HL-60/S4 treated with retinoic acid at 250 ng/mL for 4 days and 3 days (cell line): Measurements from ENCODE around the gene KIF20A.

Experiments used
- in situ Hi-C: fragments of 300-500 bp; cut with MboI; formaldehyde crosslinking; loops from 2 replicates; pipeline ENCODE4 v1.7.0; 2022; ENCODE audit warnings: low sequenced_read_pairs

The KIF20A gene

DNA sequence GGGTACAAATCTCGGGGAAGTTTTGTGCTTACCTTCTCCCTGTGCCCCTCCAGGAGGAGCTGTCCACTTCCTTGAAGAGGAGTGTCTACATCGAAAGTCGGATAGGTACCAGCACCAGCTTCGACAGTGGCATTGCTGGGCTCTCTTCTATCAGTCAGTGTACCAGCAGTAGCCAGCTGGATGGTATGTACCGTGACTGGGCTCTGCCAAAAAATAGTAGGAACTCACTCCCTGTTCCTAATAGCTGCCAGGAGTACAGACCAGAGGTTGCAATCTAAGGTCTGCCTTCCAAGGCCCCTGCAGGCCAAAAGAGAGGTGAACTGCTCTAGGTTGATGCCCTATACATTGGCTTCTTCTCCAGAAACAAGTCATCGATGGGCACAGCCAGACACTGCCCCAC, 3.9 kb downstream of the KIF20A start:
- in situ Hi-C loops = loop anchor here (25.0 kb wide), 1 partner anchor 229 kb away; no protein-coding TSS in a partner anchor

DNA sequence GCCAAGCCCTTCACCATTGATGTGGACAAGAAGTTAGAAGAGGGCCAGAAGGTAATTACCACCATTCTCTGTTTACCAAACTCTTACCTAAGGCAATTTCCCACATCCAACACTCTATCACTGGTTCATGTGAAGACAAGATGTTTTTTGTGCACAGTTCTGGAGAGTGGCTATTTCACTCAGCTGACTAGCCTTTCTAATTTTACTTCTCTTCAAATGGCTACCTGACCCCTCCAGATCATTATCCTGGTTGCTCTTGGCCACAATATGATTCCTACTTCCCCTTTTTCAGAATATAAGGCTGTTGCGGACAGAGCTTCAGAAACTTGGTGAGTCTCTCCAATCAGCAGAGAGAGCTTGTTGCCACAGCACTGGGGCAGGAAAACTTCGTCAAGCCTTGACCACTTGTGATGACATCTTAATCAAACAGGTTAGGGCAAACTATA, 7.1 kb downstream of the KIF20A start:
- in situ Hi-C loops = loop anchor here (25.0 kb wide), 1 partner anchor 226 kb away; no protein-coding TSS in a partner anchor

DNA sequence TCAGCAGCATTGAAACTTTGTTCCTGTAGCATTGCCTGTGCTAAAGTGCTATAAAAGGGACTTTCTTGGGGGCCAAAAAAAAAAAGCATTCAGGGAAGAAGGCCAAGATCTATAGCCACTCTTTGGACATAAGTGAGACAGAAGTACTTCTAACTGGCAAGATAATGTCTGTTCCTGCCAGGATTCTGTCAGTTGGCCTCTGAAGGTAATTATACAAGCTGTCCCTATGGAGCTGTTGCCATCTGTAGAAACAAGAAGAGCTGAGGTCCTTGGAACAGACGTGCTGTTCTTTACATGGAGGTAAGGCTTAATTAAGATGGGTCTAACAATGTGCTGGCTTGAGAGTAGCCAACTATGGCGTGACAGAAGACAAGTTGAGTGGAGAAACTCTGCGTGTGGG, 9.7 kb downstream of the KIF20A start:
- in situ Hi-C loops = loop anchor here (25.0 kb wide), 1 partner anchor 224 kb away; no protein-coding TSS in a partner anchor

DNA sequence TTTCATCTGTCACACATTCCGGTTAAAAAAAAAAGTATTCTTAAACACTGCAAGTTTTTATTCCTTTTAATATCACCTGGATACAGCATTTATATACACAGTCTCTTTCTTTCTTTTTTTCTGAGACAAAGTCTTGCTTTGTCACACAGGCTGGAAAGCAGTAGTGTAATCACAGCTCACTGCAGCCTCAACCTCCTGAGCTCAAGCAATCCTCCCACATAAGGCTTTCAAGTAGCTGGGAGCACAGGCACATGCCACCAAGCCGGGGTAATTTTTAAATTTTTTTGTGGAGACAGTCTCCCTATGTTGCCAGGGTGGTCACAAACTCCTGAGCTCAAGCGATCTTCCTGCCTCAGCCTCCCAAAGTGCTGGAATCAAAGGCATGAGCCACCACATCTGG, 13.9 kb downstream of the KIF20A start:
- in situ Hi-C loops = loop anchor here (25.0 kb wide), 1 partner anchor 219 kb away; no protein-coding TSS in a partner anchor

DNA sequence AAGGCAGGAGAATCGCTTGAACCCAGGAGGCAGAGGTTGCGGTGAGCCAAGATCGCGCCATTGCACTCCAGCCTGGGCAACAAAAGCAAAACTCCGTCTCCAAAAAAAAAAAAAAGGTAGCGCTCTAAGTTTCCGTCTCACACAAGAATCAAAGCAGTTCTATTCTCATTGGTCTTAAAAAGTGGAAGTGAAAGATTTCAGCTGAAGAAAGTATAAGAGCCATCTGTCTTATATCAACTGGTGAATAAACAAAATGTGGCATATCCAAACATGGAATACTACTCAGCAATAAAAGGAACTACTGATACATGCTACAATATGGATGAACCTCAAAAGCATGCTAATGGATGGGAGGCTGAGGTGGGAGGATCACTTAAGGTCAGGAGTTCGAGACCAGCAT, 14.9 kb downstream of the KIF20A start:
- in situ Hi-C loops = loop anchor here (25.0 kb wide), 1 partner anchor 218 kb away; no protein-coding TSS in a partner anchor

DNA sequence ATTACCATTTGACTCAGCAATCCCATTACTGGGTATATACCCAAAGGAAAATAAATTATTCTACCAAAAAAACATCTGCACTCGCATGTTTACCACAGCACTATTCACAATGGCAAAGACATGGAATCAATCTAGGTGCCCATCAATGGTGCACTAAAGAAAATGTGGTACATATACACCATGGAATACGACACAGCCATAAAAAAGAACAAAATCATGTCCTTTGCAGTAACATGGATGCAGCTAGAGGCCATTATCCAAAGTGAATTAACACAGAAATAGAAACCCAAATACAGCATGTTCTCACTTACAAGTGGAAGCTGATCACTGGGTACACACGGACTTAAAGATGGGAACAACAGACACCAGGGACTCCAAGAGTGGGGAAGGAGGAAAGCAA, 32.1 kb downstream of the KIF20A start:
- in situ Hi-C loops = no loop called here

DNA sequence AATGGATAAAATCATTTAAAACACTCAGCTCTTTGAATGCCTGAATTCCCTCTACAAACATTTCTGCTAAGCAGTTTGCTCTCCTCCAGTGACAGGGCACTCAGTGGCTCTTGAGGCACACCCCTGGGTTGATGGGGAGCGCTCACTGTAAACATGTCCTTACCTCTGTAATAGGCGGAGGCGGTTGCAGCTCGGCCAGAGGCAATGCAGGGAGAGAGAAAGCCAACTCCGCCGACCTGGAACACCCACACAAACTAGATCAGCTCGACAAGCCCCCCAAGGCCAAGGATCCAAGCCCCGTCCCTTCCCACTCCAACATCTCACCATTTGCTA, 33.9 kb downstream of the KIF20A start:
- in situ Hi-C loops = no loop called here

DNA sequence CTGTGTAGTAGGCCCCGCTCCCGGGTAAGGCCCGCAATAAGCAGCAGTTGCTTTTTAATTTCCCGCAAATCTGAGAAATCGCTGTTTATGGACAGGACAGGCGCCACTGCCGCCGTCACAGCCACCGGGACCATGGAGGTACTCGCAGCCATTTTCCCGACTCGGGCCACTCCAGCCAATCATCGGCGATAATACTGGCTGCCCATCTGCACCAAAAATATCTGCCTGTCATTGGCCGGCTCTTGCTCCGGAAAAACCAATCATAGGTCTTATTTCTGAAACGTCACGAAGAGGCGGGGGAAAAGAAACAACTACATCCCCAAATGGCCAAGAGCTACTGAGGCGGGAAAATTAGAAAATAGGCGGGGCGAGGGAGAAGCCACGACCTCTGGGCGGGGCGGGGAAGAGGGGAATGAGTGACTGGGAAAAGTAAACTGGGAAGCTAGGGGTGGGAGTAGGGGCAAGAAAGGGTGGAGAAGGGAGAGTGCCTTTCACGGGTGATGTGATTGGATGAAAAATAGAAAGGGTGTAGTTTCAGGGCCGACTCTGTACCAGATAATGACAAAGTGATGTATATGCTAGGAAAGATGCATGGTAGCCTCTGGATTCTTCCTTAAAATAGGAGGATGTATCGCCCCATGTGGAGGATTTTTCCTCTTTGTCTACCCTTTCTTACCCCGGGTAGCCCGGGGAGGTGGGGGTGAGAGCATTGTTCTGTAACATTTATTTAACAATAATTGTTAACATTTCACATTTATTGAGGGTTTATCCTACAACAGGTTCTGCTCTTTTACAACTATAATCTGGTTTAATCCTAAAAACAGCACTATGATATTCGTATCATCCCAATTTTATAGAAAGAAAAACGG, 34.5 kb downstream of the KIF20A start, which contains the start of gene CDC23:
Gene CDC23 (minus strand): TSS at position 163 of the 869 bp plus-strand sequence. CDS start 11 bp downstream, at position 152.
- in situ Hi-C loops = no loop called here

DNA sequence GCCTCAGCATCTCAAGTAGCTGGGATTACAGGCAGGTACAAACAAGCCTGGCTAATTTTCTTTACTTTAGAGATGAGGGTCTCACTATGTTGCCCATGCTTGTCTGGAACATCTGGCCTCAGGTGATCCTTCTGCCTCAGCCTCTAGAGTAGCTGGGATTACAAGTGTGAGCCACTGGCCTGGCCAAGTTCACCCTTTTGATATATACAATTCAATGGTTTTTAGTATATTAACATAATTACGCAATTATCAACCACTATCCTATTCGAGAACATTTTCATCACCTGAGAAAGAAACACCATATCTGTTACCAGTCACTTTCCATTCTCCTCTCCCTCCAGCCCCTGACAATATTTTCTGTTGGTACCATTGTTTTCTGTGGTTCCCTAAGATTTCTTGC, 37.9 kb downstream of the KIF20A start:
- in situ Hi-C loops = no loop called here

DNA sequence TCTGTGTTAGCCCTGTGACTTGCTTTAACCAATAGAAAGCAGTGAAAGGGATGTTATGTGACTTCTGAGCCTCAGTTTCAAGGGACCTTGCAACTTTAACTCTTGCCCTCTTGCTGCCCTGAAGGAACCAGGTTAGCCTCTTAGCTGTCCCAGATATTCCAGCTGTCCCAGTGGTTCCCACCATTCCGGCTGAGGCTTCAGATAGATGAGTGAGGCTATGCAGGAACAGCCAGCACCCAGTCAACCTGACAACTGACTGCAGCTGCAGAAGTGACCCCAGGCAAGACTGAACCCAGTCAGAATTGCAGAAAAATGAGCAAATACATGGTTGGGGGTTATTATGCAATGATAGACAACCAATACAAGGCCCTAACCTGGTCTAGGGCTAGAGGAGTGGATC, 44.6 kb downstream of the KIF20A start:
- in situ Hi-C loops = no loop called here

DNA sequence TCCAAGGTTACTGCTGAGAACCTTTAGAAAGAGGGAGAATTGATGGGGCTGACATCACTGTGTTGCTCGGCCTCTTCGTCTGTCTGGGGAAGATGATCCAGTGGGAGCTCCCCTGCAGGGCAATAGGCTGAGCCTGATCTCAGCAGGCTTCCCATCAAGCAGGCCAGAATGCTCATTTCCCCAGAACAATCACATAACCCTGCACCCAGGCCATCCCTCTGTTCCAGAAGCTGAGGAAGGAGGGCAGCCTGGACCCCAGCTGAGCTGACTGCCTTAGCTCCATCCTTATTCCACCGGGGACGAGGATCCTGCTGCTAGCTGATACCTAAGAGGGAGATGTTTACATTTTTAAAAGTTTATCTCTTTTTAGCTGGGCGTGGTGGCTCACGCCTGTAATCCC, 45.8 kb downstream of the KIF20A start:
- in situ Hi-C loops = no loop called here

DNA sequence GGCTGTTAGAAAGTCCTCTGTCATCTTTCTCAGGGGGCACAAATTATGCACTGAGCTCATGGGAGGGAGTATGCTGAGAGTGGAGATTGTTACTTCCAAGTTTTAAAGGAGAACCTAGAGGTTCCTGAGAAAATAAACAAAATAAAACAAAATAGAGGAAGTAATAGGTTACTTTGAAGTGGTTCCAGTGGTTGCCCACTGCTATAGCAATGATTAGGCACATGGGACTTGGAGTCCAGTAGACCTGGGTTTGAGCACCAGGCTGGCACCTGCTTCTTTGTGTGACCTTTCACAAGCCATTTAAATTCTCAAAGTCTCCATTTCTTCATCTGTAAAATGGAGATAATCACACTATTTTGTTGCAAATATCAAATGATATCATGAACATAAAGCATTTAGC, 48.0 kb downstream of the KIF20A start:
- in situ Hi-C loops = no loop called here

DNA sequence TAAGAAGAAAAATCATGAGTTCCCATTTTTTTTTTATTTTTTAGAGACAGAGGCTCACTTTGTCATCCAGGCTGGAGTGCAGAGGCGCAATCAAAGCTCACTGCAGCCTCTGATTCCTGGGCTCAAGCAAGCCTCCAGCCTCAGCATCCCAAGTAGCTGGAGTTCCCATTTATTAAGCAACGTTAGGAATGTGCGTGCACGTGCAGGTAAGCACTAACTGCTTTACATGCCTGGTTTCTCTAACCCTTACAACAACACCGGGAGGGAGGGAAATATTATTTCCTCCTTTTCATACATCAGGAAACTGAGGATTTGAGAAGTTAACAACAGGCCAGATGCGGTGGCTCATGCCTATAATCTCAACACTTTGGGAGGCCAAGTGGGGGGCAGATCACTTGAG, 50.5 kb downstream of the KIF20A start:
- in situ Hi-C loops = no loop called here

DNA sequence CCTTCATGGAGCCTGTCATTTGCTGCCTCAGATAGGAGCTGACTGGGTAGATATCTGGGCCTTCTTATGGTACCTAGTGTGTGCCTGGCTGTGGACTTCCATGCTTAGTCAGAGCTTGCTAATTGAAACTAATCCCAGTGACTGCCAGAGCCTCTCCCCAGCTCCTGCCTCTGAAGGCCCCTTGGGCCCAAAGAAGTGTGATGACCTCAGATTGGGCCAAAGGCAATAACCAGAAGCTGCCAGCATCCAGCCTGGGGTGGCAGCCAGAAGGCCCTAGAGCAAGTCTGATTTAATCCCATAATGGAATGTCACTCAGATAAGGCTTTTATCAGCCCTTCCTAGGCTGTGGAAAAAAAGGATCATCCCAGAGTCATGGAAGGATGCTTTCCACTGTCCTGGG, 51.3 kb downstream of the KIF20A start:
- in situ Hi-C loops = no loop called here

DNA sequence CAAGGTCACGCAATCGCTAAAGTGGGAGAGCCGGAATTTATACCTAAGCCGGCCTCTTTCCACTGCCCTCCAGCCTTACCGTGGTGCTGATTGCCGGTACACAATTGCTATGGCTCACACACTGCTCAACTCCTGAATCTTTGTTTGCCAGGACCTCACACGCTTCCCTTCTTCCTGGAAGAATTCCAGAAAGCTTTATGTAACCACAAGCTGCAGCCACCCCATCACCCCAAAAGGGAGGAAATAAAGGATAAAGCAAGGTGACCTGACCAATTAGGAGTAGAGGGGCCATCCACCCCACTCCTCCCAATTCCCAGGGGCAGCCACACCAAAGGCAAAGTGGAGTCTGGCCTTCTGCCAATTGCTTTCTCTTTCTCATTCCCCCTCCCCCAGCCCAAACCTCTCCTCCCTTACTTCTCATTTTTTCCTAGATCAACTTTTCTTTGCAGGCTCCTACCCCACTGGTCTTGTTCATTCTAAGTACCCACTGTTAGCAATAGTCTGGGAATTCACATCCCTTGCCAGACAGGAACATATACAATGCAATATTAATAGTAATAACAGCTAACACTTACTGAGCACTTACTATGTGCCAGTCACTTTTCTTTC, 52.2 kb downstream of the KIF20A start:
- in situ Hi-C loops = no loop called here

DNA sequence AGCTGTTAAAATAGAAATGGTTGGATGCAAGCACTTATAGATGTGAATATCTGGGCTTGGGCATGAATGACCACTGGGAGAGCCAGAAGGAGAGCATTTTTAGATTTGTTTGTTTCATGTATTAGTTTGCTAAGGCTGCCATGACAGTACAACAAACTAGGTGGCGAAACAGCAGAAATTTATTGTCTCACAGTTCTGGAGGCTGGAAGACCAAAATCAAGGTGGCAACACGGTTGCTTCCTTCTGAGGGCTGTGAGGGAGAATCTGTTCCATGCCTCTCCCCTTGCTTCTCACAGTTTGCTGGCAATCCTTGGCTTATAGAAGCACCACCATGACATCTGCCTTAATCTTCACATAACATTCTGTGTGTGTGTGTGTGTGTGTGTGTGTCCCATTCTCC, 54.4 kb downstream of the KIF20A start:
- in situ Hi-C loops = no loop called here

DNA sequence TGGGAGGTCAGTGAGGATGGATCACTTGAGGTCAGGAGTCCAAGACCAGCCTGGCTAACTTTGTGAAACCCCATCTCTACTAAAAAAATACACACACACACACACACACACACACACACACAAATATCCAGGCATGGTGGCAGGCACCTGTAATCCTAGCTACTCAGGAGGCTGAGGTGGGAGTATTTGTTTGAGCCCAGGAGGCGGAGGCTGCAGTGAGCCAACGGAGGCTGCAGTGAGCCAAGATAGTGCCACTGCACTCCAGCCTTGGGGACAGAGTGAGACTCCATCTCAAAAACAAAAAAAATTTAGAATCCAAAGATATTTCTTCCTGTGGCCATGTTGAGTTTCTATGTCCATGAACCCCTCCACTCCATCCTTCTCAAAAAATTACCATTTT, 55.7 kb downstream of the KIF20A start:
- in situ Hi-C loops = no loop called here
